Gastroesophageal sphincter (tissue), 4 donors: ENCODE measurements around the gene PSTPIP1. TPM values are rescaled to one million over a fixed set of nuclear protein-coding genes. Genes with fewer than 3 reads are reported as not detected.

Source experiments
- ATAC-seq: fragments of 150-250 bp; one replicate; pipeline ENCODE4 v1.9.1; 2016; ENCODE audit warnings: mild to moderate bottlenecking, moderate library complexity
- H3K27ac ChIP-seq, 4 donors: fragments of 200-600 bp; sonication (generic) in 3 of 4; 1 replicate in 3 of 4; 2 replicates in 1 of 4; pipeline ENCODE4 v1.5.1; 2016 to 2019
- H3K27me3 ChIP-seq: fragments of 200-600 bp; sonication (generic); one replicate; pipeline ENCODE4 v1.5.1; 2019
- H3K36me3 ChIP-seq, 2 donors: fragments of 200-600 bp; sonication (generic); one replicate each; pipeline ENCODE4 v1.5.1; 2019; ENCODE audit warnings: control low read depth in 1 of 2
- H3K4me1 ChIP-seq, 3 donors: fragments of 200-600 bp; sonication (generic); 1 replicate in 2 of 3; 2 replicates in 1 of 3; pipeline ENCODE4 v1.5.1; 2016 to 2019; ENCODE audit warnings: control low read depth in 2 of 3
- H3K4me3 ChIP-seq, 2 donors: fragments of 200-600 bp; sonication (generic); one replicate each; pipeline ENCODE4 v1.5.1; 2019; ENCODE audit warnings: mild to moderate bottlenecking in 1 of 2, moderate library complexity in 1 of 2
- H3K9me3 ChIP-seq, 3 donors: fragments of 200-600 bp; sonication (generic); one replicate each; pipeline ENCODE4 v1.5.1; 2017 to 2019; ENCODE audit warnings: control low read depth in 2 of 3
- EP300 ChIP-seq: sonication (generic); formaldehyde crosslinking; IDR thresholded peaks from one replicate; pipeline ENCODE4 v1.6.1; 2017; ENCODE audit warnings: antibody characterized with exemption, mild to moderate bottlenecking
- POLR2A ChIP-seq, 2 donors: fragments of 450-650 bp; IDR thresholded peaks; one replicate each; pipeline ENCODE4 v1.6.1; 2017; ENCODE audit warnings: antibody characterized with exemption in 2 of 2, mild to moderate bottlenecking in 2 of 2, moderate library complexity in 1 of 2
- POLR2AphosphoS5 ChIP-seq: sonication (generic); formaldehyde crosslinking; IDR thresholded peaks from one replicate; pipeline ENCODE4 v1.6.1; 2017; ENCODE audit warnings: antibody characterized with exemption
- WGBS, 2 donors: methylation state at CpG; one replicate each; pipeline ENCODE4 v1.1.5; 2018; ENCODE audit warnings: low coverage in 1 of 2; 5-methylcytosine and 5-hydroxymethylcytosine counted together
- total RNA-seq, 4 donors: library from RNA; depleted of rRNA; stranded (reverse); fragments of >200 nt; gene quantifications; one replicate each; pipeline ENCODE4 v1.1.0, GENCODE V29; 2016
- TF ChIP-seq, protein P1 (sequence below), 4 experiments: fragments of 200-600 bp in 2 of 4; fragments of 450-650 bp in 2 of 4; sonication (generic) in 1 of 4; IDR thresholded peaks; one replicate each; pipeline ENCODE4 v1.5.1; 2017 to 2019; ENCODE audit warnings: antibody characterized with exemption in 4 of 4, mild to moderate bottlenecking in 2 of 4, moderate library complexity in 2 of 4

The PSTPIP1 gene
- total RNA-seq, 4 donors from 2014 or later = 7.1 to 18.2 (median 9.0) TPM

DNA sequence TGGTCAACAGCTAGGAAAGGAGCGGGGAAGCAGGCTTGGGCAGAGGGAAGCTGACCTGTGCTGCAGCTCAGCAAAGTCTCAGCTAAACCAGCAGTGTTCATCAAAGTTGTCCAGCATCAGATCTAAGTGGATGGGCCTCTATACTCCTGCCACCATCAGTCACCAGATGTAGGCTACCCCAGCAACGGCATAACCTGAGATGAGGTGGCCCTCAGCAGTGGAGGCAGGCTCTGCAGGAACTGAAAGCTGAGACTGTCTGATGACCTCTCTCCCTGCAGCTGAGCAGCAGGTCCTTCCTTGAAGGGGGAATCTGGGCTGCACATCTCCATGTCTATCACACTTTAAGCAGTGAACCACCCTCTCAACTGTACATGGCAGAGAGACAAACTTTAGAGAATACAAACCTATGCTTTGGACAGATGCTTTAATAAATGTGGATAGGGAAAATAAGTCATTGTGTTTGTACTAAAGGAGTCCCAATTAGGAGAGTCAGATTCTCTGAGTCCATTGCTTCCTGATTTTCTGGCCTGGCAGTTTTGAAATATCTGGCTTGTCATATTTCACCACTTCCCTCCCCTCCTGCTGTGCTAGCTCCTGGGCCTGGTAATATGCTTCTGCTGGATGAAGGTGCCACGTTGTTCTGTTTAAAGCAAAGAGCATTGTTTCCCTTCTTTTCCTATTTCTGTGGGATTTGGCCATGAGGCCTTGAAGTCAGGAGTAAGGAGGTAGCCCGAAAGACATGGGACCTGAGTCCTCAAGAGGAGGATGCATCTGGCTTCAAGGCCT, 11.1 kb upstream of the PSTPIP1 start:
- TF ChIP-seq EP300 (no peak), POLR2A (IDR thresholded peaks at IDR 0.05) (no peak), POLR2AphosphoS5 (no peak)
- TF ChIP-seq, protein P1, sequence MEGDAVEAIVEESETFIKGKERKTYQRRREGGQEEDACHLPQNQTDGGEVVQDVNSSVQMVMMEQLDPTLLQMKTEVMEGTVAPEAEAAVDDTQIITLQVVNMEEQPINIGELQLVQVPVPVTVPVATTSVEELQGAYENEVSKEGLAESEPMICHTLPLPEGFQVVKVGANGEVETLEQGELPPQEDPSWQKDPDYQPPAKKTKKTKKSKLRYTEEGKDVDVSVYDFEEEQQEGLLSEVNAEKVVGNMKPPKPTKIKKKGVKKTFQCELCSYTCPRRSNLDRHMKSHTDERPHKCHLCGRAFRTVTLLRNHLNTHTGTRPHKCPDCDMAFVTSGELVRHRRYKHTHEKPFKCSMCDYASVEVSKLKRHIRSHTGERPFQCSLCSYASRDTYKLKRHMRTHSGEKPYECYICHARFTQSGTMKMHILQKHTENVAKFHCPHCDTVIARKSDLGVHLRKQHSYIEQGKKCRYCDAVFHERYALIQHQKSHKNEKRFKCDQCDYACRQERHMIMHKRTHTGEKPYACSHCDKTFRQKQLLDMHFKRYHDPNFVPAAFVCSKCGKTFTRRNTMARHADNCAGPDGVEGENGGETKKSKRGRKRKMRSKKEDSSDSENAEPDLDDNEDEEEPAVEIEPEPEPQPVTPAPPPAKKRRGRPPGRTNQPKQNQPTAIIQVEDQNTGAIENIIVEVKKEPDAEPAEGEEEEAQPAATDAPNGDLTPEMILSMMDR (IDR thresholded peaks at IDR 0.05) = no peak

DNA sequence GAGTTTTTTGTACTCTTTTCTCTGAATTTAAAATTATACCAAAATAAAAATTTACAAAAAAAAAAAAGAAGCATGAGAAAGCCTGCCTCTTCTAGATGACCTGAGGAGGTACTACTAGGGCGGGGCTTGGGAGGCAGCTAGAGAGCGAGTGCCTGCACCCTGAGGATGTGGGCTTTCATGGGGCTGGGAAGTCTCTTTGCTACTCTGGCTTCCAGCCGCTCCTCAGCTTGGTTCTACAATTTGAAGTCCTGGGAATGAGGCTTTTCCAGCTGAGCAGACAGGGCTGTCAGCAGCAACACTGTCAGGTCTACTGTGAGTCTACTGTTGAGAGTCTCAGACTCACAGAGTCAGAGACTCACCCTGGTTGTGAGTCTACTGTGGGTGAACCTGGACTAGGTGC, 8.2 kb upstream of the PSTPIP1 start:
- ATAC-seq = no peak
- Histone ChIP-seq H3K27me3 (no peaks in the 10 kb centered on the region), H3K27ac (no peak overlapping the region), H3K9me3 (no peaks in the 10 kb centered on the region), H3K4me1 (peaks cover 0 to 15% (median 5%) of the 10 kb centered on the region in 3 donors), H3K4me3 (no peak overlapping the region), H3K36me3 (no peaks in the 10 kb centered on the region)
- TF ChIP-seq POLR2A (IDR thresholded peaks at IDR 0.05) = no peak
- TF ChIP-seq EP300 = no peak
- TF ChIP-seq, protein P1 (IDR thresholded peaks at IDR 0.05) = no peak
- no peak for TF ChIP-seq POLR2AphosphoS5
- 85 to 100% methylated on average over 3 of the region's 3 CpGs for WGBS, 2 donors

More for the DNA sequence above, 11.1 kb upstream of the PSTPIP1 start:
- no peak overlapping the region for H3K4me3 ChIP-seq
- WGBS, 2 donors = 67 to 84% methylated on average over 1 to 3 of the region's 4 CpGs
- no peaks in the 10 kb centered on the region for H3K9me3 ChIP-seq
- H3K36me3 ChIP-seq = no peaks in the 10 kb centered on the region
- H3K27me3 ChIP-seq = no peaks in the 10 kb centered on the region
- ATAC-seq = no peak
- H3K27ac ChIP-seq = no peak overlapping the region
- H3K4me1 ChIP-seq = peaks cover 0 to 9% (median 5%) of the 10 kb centered on the region in 3 donors

DNA sequence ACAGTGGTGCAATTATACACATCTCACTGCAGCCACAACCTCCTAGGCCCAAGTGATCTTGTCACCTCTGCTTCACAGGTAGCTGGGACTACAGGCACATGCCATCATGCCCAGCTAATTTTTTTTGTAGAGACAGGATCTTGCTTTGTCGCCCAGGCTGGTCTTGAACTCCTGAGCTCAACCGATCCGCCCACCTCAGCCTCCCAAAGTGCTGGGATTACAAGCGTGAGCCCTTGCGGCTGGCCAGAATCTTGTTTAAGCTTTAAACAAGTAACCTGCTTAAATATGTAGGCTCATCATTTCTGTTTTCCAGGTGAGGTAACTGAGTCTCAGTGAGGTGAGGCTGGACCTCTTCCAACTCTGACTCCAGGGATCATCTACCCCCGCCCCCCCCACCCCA, 7.7 kb upstream of the PSTPIP1 start:
- H3K9me3 ChIP-seq = no peaks in the 10 kb centered on the region
- H3K27me3 ChIP-seq = no peaks in the 10 kb centered on the region
- H3K27ac ChIP-seq = no peak overlapping the region
- H3K4me3 ChIP-seq = no peak overlapping the region
- WGBS, 2 donors = 100% methylated on average over 5 of the region's 6 CpGs; no CpG with 5 or more reads in 1 of the 2 donors
- ATAC-seq = no peak
- H3K4me1 ChIP-seq = peaks cover 0 to 15% (median 5%) of the 10 kb centered on the region in 3 donors
- TF ChIP-seq POLR2A (IDR thresholded peaks at IDR 0.05) (no peak), POLR2AphosphoS5 (no peak), EP300 (no peak)
- TF ChIP-seq, protein P1 (IDR thresholded peaks at IDR 0.05) = no peak
- no peaks in the 10 kb centered on the region for H3K36me3 ChIP-seq

DNA sequence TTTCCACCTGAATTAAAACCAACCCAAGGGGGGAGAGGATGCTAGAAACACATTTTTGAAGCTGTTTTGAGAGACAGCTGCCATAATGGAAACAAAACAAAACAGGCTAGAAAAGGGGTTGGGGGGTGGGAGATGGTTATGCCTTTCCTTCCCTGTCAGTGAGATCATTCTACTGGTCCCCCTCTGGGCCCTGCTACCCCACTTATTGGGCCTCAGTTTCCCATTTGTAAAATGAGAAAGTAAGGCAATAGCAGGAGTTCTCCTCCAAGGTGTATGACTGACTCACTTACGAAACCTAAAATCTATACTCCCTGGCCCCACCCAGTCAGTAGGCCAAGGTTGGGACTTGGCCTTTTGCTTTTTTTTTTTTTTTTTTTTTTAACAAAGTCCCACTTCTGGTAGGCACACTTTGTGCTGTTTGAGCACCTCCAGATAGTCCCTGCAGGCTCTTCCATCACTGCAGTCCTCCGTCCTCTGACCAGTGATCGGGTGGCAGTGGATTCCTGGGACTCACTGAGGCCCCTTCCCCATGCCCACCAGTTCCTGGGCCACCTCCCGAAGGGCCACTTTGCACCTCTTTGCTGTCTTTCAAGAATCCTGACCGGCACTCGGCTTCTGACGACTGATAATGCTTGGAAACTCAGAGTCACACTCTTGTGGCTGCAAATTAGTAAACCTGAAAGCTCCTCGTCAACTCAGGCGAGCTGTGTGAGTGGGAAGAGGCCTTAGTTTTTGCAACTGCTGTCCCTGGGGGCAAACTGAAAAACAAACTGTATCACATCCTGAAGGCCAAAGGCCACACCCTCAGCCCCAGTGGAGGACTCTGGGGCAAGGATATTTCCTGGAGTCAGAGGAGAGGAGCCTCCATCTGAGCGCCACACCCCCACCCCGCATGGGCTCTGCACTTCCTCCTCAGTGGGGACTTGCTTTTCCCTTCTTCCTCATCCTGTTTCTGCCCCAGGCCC, 6.7 kb upstream of the PSTPIP1 start:
- ATAC-seq = peak; percentile 79
- WGBS, 2 donors = 63 to 64% methylated on average over 3 to 9 of the region's 11 CpGs
- H3K36me3 ChIP-seq = no peaks in the 10 kb centered on the region
- H3K27ac ChIP-seq = peak overlapping the region in 2 of 4 donors; percentile 15 to 48
- TF ChIP-seq POLR2AphosphoS5 (no peak), POLR2A (IDR thresholded peaks at IDR 0.05) (no peak), EP300 (no peak)
- TF ChIP-seq, protein P1 (IDR thresholded peaks at IDR 0.05) = no peak
- H3K27me3 ChIP-seq = no peaks in the 10 kb centered on the region
- no peak overlapping the region for H3K4me3 ChIP-seq
- H3K9me3 ChIP-seq = no peaks in the 10 kb centered on the region
- peaks cover 0 to 15% (median 5%) of the 10 kb centered on the region in 3 donors for H3K4me1 ChIP-seq
